Neural progenitor cell (in vitro differentiated cells): ENCODE data around the gene SEPTIN12. TPM values are rescaled to one million over a fixed set of nuclear protein-coding genes. Genes with fewer than 3 reads are reported as not detected.

ENCODE experiments used
- DNase-seq: peaks from one replicate; pipeline ENCODE4 v3.0.0-alpha.2; 2016; ENCODE audit warnings: low spot score
- H2AFZ ChIP-seq: fragments of 200-600 bp; sonication (generic); replicated peaks from 2 replicates; pipeline ENCODE4 v1.6.1; 2016; ENCODE audit warnings: antibody characterized with exemption
- H3F3A ChIP-seq: fragments of 200-600 bp; sonication (generic); 2 replicates; pipeline ENCODE4 v1.6.1; 2016; ENCODE audit warnings: antibody characterized with exemption, low read depth
- H3K27ac ChIP-seq: fragments of 200-600 bp; sonication (generic); 2 replicates; pipeline ENCODE4 v1.5.1; 2016; ENCODE audit warnings: mild to moderate bottlenecking
- H3K27me3 ChIP-seq: fragments of 200-600 bp; sonication (generic); 2 replicates; pipeline ENCODE4 v1.6.1; 2016; ENCODE audit warnings: mild to moderate bottlenecking, moderate library complexity
- H3K36me3 ChIP-seq: fragments of 200-600 bp; sonication (generic); 2 replicates; pipeline ENCODE4 v1.5.1; 2016
- H3K4me1 ChIP-seq: fragments of 200-600 bp; sonication (generic); 2 replicates; pipeline ENCODE4 v1.6.1; 2016; ENCODE audit warnings: mixed run types
- H3K4me2 ChIP-seq: fragments of 200-600 bp; sonication (generic); 2 replicates; pipeline ENCODE4 v1.6.1; 2016
- H3K4me3 ChIP-seq: fragments of 200-600 bp; sonication (generic); 2 replicates; pipeline ENCODE4 v1.5.1; 2016
- H3K79me2 ChIP-seq: fragments of 200-600 bp; sonication (generic); 2 replicates; pipeline ENCODE4 v1.6.1; 2016; ENCODE audit warnings: low read depth
- H3K9ac ChIP-seq: fragments of 200-600 bp; sonication (generic); 2 replicates; pipeline ENCODE4 v1.6.1; 2016
- H3K9me3 ChIP-seq: fragments of 200-600 bp; sonication (generic); 2 replicates; pipeline ENCODE4 v1.5.1; 2016; ENCODE audit warnings: low read depth
- H4K20me1 ChIP-seq: fragments of 200-600 bp; sonication (generic); 2 replicates; pipeline ENCODE4 v1.6.1; 2016; ENCODE audit warnings: low read depth
- H3K27ac Mint-ChIP-seq: 3 replicates; pipeline ENCODE4 v1.8.0; 2021; ENCODE audit warnings: mixed read lengths
- H3K27me3 Mint-ChIP-seq: 2 replicates; pipeline ENCODE4 v1.8.0; 2022; ENCODE audit warnings: low read depth, mild to moderate bottlenecking, inconsistent platforms, moderate library complexity, mixed read lengths; ENCODE audit not compliant: insufficient read depth
- H3K36me3 Mint-ChIP-seq: 3 replicates; pipeline ENCODE4 v1.8.0; 2021; ENCODE audit warnings: mixed read lengths
- H3K4me1 Mint-ChIP-seq: 3 replicates; pipeline ENCODE4 v1.8.0; 2021; ENCODE audit warnings: mixed read lengths
- H3K4me3 Mint-ChIP-seq: 3 replicates; pipeline ENCODE4 v1.8.0; 2021; ENCODE audit warnings: mild to moderate bottlenecking, moderate library complexity, mixed read lengths
- H3K9me3 Mint-ChIP-seq: 3 replicates; pipeline ENCODE4 v1.8.0; 2020; ENCODE audit warnings: mixed read lengths
- EZH2 ChIP-seq: fragments of 200-600 bp; sonication (generic); IDR thresholded peaks from 2 replicates; pipeline ENCODE4 v1.6.1; 2017; ENCODE audit warnings: antibody characterized with exemption, mild to moderate bottlenecking, moderate library complexity
- EZH2phosphoT487 ChIP-seq: fragments of 200-600 bp; sonication (generic); IDR thresholded peaks from 2 replicates; pipeline ENCODE4 v1.6.1; 2017; ENCODE audit warnings: antibody characterized with exemption
- total RNA-seq: library from RNA; depleted of rRNA; stranded (reverse); fragments of >200 nt; gene quantifications from 2 replicates; pipeline ENCODE4 v1.2.3, GENCODE V29; 2015; ENCODE audit warnings: low replicate concordance
- TF ChIP-seq, protein P1 (sequence below): fragments of 200-600 bp; sonication (generic); IDR thresholded peaks from 2 replicates; pipeline ENCODE4 v1.5.1; 2017; ENCODE audit warnings: antibody characterized with exemption, mild to moderate bottlenecking

The SEPTIN12 gene
- total RNA-seq, 1 donor from 2014 or later, result not detected

DNA sequence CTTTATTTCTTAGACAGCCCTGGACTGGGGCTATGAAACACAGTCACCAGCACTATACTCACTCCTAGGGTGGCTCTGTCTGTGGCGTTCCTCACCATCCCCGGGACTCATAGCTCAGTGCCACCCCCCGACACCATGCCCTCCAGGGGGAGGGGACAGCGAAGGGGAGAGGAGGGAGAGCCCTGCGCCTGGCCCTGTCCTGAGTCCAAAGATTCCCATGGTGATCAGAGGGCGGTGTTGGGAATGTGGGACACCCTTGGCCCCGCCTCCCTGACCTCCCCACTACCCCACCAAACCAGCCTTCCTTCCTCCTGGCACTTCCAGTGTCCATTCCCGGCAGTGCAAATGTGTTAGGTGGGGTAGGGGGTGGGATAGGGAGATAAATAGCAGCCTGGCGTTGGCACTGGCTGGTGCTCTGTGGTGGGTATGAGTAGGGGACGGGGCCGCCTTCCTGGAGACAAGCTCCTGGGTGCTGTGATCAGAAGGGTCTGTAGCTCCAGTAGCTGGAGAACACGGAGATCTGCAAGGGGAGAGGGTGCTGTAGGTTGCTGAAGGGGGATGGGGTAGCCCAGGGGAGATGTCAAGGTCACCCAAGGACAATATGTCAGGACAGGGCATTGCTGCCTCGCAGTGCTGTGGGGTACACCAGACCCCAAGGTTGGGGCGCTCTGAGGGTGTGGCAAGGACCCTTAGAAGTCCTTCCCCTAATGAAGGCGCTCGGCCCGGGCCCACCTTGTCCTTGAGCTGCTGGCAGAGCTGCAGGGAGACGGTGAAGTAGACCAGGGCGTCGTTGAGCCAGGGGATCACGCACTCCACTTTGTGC lies 9.0 kb upstream of the SEPTIN12 start:
- Histone ChIP-seq H2AFZ (no peak overlapping the region), H3K27me3 (no peaks in the 10 kb centered on the region), H3K9ac (no peak overlapping the region), H3F3A (peaks cover 16% of the 10 kb centered on the region), H3K4me3 (no peak overlapping the region), H3K4me1 (peaks cover 6% of the 10 kb centered on the region), H3K4me2 (no peak overlapping the region), H4K20me1 (no peaks in the 10 kb centered on the region), H3K36me3 (no peaks in the 10 kb centered on the region), H3K79me2 (peaks cover 5% of the 10 kb centered on the region), H3K9me3 (no peaks in the 10 kb centered on the region), H3K27ac (no peak overlapping the region)
- H3K27me3 Mint-ChIP-seq, result peaks cover 7% of the 10 kb centered on the region
- no peak overlapping the region for H3K4me3 Mint-ChIP-seq
- H3K4me1 Mint-ChIP-seq, result peaks cover 3% of the 10 kb centered on the region
- no peaks in the 10 kb centered on the region for H3K9me3 Mint-ChIP-seq
- H3K27ac Mint-ChIP-seq, result peak overlapping the region; percentile 63
- DNase-seq, result no peak
- TF ChIP-seq EZH2, result no peak
- TF ChIP-seq, protein P1, sequence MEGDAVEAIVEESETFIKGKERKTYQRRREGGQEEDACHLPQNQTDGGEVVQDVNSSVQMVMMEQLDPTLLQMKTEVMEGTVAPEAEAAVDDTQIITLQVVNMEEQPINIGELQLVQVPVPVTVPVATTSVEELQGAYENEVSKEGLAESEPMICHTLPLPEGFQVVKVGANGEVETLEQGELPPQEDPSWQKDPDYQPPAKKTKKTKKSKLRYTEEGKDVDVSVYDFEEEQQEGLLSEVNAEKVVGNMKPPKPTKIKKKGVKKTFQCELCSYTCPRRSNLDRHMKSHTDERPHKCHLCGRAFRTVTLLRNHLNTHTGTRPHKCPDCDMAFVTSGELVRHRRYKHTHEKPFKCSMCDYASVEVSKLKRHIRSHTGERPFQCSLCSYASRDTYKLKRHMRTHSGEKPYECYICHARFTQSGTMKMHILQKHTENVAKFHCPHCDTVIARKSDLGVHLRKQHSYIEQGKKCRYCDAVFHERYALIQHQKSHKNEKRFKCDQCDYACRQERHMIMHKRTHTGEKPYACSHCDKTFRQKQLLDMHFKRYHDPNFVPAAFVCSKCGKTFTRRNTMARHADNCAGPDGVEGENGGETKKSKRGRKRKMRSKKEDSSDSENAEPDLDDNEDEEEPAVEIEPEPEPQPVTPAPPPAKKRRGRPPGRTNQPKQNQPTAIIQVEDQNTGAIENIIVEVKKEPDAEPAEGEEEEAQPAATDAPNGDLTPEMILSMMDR, result no peak
- TF ChIP-seq EZH2phosphoT487, result no peak
- peaks cover 3% of the 10 kb centered on the region for H3K36me3 Mint-ChIP-seq

DNA sequence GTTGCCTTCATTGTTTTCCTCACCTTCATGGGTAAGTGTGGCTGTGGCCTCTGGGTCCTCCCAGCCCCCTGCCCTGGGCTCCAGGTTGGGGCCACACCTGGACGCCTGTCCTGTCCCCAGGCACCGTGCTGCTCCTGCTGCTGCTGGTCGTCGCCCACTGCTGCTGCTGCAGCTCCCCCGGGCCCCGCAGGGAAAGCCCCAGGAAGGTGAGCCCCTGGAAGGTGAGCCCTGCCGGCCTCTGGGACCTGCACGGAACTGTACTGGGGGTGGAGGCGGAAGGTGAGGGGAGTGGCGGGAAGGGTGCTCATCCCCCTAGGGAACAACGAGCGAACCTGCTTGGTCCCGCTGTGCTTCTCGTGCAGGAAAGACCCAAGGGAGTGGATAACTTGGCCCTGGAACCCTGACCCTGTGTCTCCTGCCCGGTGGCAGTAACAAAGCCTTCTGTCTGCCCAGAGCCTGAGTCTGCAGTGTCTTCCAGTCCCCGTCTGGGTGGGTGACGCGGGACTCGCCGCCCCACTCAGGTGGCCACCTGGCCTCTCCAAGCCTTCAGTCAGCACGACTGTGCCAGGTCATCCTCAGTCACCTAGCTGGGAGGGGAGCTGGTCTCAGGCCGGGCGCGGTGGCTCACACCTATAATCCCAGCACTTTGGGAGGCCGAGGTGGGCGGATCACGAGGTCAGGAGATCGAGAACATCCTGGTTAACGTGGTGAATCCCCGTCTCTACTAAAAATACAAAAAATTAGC lies 7.9 kb upstream of the SEPTIN12 start:
- Histone ChIP-seq H3K4me3 (no peak overlapping the region), H2AFZ (no peak overlapping the region), H3K4me1 (no peaks in the 10 kb centered on the region), H3K27ac (no peak overlapping the region), H3K9me3 (no peaks in the 10 kb centered on the region), H3K4me2 (no peak overlapping the region), H3K79me2 (peaks cover 4% of the 10 kb centered on the region), H3K36me3 (no peaks in the 10 kb centered on the region), H3F3A (peaks cover 4% of the 10 kb centered on the region), H3K27me3 (no peaks in the 10 kb centered on the region), H3K9ac (no peak overlapping the region), H4K20me1 (no peaks in the 10 kb centered on the region)
- peaks cover 3% of the 10 kb centered on the region for H3K4me1 Mint-ChIP-seq
- H3K36me3 Mint-ChIP-seq, result peaks cover 3% of the 10 kb centered on the region
- peak overlapping the region; percentile 14 for H3K27ac Mint-ChIP-seq
- no peaks in the 10 kb centered on the region for H3K9me3 Mint-ChIP-seq
- no peak for DNase-seq
- H3K4me3 Mint-ChIP-seq, result no peak overlapping the region
- TF ChIP-seq, protein P1, result no peak
- TF ChIP-seq EZH2, result no peak
- TF ChIP-seq EZH2phosphoT487, result no peak
- peaks cover 7% of the 10 kb centered on the region for H3K27me3 Mint-ChIP-seq

DNA sequence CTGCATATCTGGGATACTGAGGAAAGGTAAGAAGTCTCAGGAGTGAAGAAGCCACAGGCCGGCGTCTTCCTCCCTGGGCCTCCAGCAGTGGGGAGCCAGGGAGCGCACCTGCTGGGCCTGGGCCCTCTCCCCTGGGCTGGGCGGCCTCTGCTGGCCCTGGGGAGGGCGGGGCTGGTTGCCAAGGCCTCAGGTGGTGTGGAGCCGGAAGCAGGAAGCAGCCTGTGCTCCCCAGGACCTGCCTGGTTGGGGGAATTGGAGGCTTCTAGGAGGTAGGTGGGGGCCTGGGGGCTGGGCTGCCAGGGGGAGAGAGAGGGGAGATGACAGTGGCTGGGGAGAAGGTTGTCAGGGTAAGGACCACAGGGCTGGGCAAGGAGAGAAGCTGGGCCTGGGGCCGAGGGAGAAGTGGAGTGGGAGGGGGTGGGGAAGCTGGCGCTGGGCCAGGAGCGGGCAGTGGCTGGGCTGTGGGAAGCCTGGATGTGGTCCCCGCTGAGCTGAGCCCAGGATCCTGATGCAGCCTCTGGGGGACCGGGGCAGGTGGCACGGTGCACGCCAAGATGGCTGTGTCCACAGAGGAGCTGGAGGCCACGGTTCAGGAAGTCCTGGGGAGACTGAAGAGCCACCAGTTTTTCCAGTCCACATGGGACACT lies 7.2 kb upstream of the SEPTIN12 start, which contains the start of gene SMIM22:
TSS of gene SMIM22 (plus strand) at position 189 of the 647 bp plus-strand sequence. CDS start at position 555, 366 bp downstream.
- Histone ChIP-seq H3K79me2 (no peaks in the 10 kb centered on the region), H4K20me1 (no peaks in the 10 kb centered on the region), H2AFZ (no peak within 1 kb of the TSS), H3K36me3 (no peaks in the 10 kb centered on the region), H3K9me3 (no peaks in the 10 kb centered on the region), H3K27me3 (no peaks in the 10 kb centered on the region), H3K4me2 (no peak within 1 kb of the TSS), H3K9ac (no peak within 1 kb of the TSS), H3K4me1 (no peaks in the 10 kb centered on the region), H3K4me3 (no peak within 1 kb of the TSS), H3K27ac (no peak within 1 kb of the TSS), H3F3A (no peaks in the 10 kb centered on the region)
- Mint-ChIP-seq H3K4me1 (no peaks in the 10 kb centered on the region), H3K4me3 (no peak within 1 kb of the TSS), H3K9me3 (no peaks in the 10 kb centered on the region), H3K27ac (peak within 1 kb of the TSS; percentile 14), H3K27me3 (peaks cover 7% of the 10 kb centered on the region), H3K36me3 (peaks cover 3% of the 10 kb centered on the region)
- no peak for TF ChIP-seq EZH2phosphoT487
- no peak for TF ChIP-seq EZH2
- TF ChIP-seq, protein P1, result no peak
- no peak for DNase-seq
